GM21619 (cell line): ENCODE data around the gene BCR.

Experiments used
- ATAC-seq: cut with Tn5 transposase; IDR thresholded peaks from one replicate; pipeline ENCODE4 v1.9.1; 2021; ENCODE audit not compliant: unreplicated experiment

The BCR gene

DNA sequence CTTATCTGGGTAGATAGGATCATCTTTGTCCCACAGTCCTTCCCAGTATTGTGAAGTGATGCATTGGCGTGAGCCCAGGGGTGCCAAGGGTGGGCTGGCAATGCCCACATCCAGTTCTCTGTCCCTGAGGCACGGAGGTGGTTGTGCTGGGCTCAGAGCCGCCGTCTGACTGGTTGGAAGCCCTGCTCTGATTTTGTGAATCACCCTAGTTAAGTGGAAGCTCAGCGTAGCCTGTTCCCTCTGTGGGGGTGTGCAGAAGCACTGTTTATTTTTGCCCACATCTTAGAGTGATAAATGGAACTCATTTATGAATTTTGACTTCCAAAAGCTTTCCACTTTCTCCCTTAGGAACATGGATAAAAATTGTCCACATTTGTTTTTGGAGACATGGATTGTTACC, 13.6 kb downstream of the BCR start:
- ATAC-seq: no peak

DNA sequence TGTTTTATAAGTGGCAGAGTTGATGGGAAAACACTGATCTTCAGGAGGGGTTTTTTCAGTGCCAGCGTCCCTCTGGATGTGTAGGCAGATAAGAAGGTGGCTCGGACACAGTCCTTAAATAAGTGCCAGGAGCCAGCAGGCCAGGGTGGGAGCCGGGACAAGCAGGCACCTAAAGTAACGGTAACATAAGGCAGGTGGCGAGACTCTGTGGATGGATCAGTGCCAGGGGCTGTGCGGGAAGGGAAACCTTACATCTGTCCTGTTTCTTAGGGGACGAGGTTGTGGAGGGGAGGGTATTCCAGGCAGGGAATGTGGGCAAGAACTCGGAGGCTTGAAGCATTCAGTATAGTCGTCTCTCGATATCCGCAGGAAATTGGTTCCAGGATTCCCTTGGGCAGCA, 15.9 kb downstream of the BCR start:
- no peak for ATAC-seq

DNA sequence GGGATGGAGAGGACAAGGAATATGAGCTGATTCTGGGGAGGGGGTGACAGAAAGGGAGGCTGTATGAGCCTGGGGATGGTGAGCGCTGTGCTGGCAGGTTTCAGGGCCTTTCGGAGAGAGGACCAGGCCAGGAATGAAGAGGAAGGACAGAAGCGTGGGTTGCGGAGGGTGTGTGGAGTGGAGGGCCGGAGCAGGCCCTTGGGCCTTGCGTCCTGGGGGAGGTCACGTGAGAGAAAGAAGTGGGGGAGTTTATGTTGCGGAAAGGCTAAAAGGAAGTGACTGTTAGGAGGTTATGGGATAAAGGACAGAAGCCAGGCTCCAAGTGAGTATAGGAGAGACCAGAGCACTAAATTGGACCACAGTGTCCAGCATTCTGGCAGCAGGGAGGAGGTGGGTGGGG, 17.5 kb downstream of the BCR start:
- ATAC-seq: no peak

DNA sequence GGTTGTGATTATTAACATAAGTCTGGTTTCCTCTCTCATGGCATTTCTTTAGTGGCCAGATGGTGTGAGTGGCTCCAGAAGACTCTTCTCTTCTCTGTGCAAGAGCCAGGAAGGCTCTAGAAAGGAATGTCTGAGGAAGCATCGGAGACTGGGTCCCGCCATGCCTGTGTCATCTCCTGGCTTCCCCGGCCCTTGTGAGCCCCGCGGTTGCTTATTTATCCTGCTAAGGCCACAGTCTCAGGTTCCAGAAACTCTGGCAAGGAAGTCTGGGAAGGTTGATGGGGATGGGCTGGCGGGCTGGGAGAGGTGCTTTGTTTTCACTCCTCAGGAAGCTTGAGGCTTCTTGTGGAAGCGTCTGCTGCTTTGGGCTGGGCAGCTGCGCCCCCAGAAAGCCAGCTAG, 18.9 kb downstream of the BCR start:
- no peak for ATAC-seq

DNA sequence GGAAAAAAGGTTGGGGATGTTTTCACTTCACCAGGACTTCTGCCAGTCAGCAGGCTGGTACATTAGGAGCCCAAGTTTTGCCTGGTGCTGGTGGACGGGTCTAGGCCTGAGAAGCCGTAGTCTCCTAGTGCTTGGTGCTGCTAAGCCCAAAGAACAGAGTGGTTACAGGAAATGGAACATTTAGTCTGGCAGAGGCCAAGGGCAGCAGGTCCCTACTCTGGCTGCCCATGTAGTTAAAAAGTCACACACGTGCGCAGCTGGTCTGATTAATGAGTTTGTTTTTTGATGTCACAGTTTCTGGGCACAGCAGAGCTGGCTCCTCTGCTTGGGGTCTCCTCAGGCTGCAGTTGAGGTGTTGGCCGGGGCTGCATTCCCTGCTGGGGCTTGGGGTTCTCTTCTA, 20.6 kb downstream of the BCR start:
- ATAC-seq: no peak

DNA sequence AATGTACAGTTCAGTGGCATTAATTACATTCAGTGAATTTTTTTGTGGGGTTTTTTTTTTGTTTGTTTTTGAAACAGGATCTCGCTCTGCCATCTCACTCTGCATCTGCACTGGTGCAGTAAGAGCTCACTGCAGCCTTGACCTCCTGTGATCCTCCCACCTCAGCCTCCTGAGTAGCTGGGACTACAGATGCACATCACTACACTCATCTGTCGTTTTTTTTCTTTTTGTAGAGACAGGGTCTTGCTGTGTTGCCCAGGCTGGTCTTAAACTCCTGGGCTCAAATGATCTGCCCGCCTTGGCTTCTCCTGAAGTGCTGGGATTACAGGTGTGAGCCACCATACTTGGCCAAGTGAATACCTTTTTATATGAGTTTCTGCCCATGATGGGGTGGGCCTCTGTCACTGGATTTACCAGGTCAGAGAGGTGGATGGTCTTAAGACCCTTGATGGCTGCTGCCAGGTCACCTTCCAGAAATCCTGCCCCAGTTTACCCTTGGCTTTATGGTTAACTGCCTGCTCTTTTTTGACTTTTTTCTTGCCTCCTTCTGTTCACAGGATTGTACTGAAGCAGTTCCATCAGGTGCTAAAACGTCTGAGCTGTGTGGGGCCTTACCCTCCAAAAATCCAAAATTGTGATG, 22.6 kb downstream of the BCR start:
- no peak for ATAC-seq

DNA sequence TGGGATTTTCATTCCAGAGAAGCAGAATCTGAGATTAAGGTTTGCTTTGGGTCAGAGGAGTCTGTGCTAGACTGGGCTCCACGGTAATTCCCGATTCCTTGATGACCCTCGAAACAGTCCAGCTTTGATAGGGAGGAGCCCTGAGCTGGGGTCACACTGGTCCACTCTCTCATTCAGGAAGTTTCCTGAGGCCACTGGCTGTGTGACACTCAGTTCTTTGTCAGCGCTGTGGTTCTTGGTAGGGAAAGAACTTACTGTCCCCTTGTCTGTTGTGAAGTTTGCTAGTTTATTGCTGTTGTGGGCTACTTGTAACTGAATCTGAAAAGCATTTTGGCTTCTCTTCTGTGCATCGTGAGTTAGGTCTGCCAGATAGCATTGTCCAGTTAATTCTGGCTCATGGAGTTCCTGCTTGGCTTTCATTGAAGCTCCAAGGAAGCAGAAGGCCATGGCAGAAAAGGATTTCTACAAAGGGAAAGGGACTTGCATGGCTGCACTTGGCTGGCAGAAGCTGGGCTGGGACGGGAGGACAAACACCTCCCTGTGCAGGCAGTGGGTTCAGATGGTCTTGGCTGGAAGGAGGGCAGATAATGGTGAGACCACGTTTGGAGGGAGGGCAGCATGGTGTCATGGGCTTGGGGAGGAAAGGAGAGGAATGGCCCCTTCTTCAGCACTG, 23.3 kb downstream of the BCR start:
- no peak for ATAC-seq

DNA sequence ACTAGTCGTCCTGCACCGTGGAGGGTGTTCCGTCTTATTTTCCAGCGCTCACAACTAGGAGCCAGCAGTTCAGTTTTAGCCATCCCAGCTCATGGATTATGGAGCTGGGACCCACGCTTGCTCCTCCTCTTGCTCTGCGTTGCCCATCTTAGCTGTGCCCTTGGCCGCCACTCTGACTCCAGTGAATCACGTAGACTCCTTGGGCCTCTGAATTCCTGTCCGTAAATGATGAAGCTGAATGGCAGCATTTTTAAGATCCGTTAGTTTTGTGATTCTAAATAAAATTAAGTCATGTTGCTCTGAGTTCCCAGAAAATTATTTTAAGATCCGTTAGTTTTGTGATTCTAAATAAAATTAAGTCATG, 23.8 kb downstream of the BCR start:
- ATAC-seq: no peak

DNA sequence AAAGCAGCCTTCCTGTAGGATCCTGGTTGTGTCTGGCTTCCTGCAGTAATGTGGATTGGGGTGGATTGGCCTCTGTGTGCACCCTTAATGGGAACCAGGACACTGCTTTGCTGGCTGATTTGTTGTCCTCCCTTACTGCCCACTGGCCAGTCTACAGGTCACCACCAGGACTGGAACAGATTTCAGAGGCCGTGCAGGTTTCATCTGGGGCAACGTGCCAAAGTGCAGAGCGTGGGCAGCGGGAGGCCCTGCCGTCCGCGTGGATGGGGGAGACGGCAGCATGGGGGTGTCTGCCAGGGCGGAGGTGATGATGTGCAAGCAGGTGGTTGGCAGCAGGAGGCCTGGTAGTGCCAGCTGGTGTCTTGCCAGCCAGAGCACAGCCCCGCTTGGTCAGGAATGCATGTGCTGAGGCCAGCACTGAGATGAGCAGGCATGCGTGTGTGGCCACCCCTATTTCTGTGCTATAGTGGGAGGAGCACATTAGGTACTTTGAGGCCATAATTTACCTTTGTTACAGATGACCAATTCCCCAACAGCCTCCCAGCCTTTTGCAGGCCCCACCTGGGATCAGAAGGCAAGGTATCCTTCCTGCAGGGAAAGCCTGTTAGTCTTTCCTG, 24.3 kb downstream of the BCR start:
- ATAC-seq: no peak

DNA sequence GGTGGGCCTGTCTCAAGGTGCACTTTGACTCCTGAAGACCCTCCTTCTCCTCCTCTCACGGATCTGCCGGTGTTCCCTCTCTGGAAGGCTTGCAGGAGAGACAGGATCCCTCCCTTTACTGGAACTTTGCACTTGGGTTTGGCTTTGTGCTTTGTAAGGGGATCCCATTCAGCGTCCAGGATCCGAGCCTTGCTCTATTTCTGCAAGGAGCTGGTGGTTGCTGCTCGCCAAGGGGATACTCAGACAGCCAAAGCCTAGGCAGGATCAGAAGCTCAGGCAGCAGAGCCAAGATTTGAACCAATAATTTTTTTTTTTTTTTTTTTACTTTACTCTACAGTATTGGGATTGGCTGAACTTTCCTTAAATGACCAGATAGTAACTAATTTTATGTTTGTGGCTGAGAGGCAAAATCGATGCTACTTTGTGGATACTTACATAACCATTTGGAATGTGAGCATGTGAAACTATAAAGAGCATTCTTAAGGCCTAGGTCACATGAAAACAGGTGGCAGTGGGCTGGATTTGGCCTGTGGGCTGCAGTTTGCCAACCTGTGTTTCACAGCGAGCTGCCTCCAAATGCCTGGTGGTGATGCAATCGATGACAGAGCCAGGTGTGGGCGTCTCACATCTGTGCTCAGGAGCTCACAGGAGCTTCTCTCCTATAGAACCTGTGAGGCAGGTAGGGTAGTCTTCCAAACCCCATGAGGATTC, 25.2 kb downstream of the BCR start:
- no peak for ATAC-seq

DNA sequence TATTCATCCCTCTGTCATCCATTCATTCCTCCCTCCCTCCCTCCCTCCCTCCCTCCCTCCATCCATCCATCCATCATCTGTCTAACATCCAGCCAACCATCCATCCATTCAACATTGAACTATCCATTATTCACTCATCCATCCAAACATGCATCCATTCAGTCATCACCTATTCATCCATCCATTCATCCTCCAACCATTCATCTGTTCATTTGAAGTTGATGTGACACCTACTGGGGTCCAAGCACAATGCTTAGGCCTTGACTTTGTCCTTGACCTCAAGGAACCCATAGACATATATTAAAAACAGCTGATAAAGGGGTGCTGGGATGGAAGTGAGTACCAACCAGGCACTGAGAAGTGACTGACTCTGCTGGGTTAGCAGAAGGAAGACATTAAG, 26.6 kb downstream of the BCR start:
- ATAC-seq: no peak

DNA sequence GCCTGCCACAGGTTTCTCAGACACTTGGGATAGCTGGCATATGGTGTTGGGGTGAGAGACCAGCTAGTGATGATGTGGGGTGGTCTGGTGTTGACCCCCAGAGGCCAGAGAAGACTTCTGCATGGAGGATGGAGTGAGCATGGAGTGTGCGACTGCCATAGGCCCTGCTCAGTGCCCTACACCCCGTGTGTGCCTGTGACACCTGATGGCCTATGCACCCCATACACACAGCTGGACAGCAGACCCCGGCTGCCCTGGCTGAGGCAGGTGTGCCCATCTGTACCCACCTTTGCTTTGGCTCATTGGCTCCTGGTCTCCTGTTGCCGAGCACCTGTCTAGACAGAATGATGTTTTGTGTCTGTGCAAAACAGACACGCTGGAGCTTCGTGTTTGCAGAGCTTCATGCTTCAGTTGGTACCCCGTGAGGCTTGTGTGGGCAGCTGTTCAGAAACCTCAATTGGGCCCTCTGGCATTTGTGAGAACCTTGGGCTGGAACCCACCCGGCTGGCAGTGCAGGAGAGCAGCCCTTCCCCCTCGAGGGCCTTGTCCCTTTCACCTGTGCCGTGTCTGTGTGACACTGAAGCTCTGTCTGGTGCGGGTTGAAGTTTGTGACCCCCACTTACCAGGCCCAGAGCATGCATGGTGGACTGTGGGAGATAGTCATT, 27.6 kb downstream of the BCR start:
- no peak for ATAC-seq

DNA sequence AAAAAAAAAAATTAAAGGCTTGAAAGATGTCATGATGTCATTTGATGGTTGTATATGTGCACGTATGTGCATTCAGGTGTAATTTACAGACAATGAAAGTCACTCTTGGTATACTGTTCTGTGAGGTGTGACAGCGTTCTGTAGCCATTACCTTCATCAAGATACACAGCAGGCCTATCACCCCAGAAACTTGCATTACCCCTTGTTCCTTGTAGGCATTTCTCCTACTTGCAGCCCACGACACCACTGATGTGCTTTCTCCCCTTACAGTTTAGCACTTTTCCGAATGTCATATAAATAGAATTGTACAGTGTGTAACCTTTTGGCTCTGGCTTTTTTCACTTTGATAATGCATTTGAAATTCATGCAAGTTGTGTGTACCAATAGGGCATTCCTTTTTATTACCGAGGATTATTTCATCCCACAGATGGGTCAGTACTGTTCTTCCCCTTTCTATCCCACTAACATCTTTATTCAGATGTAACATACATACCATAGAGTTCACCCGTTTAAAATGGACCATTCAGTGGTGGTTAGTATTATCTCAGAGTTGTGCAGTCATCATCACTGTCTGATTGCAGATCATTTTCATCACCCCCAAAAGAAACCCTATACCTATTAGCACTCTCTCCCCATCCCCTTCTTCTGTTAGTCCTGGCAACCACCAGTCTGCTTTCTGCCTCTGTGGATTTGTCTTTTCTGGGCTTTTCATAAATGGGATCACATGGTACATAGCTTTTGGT, 30.3 kb downstream of the BCR start:
- no peak for ATAC-seq

DNA sequence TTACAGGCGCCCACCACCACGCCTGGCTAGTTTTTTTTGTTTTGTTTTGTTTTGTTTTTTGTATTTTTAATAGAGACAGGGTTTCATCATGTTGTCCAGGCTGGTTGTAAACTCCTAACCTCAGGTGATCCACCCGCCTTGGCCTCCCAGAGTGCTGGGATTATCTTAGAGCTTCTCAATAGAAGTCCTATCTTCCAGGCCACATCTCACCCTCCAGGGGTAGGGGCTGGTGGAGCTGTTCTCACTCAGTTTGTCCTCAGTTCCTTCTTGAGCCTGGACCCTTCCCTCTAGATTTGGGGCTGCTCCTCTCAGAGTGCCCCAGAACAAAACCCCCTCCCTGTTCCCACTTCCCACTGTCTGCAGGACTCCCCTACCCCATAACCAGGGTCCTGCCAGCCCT, 31.3 kb downstream of the BCR start:
- ATAC-seq: no peak

DNA sequence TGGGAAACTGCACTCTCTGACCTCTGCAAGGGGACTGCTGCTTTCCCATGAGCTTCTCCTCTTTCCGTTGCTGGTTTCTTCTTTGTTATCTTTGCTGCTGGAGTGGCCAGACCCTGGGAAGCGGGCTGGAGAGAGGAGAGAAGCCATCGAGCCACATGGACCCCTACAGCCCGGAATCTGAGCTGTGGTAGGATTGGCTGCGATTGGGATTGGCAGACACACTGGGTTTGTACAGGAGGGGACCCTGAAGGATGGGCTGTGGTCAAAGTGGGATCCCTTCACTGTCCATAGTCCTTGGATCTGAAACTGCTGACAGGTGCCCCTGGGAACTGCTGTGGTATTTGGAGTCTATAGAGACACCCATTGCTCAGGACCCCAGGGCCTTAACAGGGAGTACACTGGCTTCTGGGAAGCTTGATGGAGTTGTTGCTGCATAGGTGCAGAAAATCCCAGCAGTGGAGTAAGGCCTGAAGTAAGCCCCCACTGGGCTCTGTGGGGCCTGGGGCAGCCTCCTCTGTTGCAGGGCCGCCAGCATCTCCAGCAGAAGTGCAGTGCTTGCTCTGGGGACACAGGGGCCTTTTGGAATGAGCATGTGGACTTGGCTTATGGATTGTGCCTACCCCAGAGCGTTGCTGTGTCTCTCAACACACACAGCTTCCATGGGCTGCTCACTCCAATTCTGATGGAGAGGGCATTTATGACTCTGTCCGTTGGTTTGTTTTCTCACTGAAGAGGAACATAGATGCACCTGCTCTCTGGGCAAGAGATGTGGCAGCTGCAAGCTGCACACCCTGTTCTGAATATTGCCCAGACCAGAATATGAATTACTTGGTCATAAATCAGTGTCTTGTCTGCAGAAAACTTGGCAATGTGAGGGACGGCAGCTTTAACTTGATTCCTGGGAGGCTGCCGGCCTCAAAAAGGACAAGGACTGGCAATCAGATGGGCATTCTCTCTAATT, 32.0 kb downstream of the BCR start:
- no peak for ATAC-seq

DNA sequence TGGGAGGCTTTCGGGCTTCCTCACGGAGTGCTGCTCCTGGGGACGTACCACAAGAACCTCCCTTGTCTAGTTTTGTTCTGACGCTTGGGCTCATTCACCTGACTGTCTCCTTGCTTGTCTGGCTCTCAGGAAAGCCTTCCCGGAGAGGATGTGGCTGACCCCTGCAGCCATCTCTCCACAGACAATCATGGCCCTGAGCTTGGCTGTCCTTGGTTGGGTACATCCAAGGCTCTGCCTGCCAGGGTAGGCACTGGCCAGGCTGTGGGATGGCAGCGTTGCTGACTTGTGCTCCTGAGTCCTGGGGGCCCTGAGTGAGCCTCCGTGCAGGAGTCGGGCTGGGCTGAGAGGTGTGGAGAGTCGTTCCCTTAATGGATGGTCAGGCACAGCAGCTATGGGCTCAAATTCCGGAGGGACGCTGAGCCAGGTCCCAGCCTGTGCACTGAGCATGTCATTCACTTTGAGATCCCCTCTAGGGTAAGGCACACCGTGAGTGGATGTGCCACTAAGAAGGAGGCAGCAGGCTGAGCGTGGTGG, 32.8 kb downstream of the BCR start:
- no peak for ATAC-seq

DNA sequence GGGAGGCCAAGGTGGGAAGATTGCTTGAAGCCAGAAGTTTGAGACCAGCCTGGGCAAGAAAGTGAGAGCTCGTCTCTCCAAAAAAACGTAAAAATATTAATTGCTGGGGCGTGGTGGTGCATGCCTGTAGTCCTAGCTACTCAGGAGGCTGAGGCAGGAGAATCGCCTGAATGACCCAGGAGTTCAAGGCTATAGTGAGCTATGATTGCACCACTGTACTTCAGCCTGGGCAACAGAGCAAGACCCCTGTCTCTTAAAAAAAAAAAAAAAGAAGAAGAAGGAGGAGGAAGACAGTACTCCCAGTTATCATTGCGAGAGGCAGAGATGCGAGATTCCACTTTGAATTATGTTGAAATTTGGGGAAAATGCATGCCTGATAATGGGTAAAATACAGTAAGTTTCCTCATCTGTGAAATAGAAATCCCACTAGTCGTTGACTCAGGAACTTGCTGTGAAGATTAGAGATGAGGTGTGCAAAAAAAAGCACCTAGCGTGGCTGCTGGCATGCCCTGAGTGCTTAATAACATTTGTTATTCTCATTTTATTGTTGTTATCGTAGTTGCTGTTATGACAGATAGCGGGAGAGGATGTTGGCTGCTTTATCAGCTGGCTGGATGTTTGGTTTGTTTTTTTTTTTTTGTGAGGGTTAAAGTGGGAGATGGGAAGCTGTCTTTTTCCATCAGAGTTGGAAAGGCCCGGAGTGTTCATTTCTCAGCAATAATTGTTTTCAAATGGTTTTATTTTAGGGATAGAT, 33.4 kb downstream of the BCR start:
- ATAC-seq: no peak

DNA sequence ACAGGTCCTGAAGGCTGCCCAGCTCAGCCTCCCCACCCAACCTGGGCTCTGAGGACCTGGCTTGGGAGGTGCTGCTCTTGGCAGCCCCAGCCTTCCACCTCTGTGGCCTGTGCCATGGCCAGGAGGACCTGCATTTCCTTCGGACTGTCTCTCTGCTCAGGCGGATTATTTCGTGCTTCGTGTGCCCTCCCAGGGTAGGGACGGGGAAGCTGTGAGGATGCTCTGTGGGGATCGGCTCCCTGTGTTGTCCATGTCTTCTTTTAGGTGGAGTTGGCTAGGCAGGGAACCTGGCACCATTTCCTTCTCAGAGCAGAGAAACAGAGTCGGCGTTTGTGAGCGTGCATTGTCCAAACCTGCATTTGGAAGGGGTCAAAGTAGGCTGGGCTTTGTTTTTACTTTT, 34.1 kb downstream of the BCR start:
- no peak for ATAC-seq
